H1 (cell line): ENCODE results near the gene CCL5. TPM values are rescaled to one million over a fixed set of nuclear protein-coding genes. Genes with fewer than 3 reads are reported as not detected.

Experiments
- CTCF ChIA-PET: fragments of 300-600 bp; sonication (Branson Sonifier 250); formaldehyde crosslinking; loops from one replicate; lab custom pipeline; 2021; ENCODE audit not compliant: partially characterized antibody; lab: Charles Lee
- POLR2A ChIA-PET: fragments of 300-600 bp; sonication (Branson Sonifier 250); formaldehyde crosslinking; loops from one replicate; lab custom pipeline; 2021; ENCODE audit warnings: inconsistent platforms; ENCODE audit not compliant: partially characterized antibody; lab: Charles Lee
- DNase-seq, 2 experiments: peaks; one replicate each; pipeline versions ENCODE4 v3.0.0 to v3.0.0-alpha.2; 2010 to 2022; ENCODE audit warnings: low spot score in 2 of 2, low read depth in 1 of 2, mixed read lengths in 1 of 2
- FAIRE-seq: peaks from 2 replicates; lab custom pipeline; 2011; peaks lifted over from hg19 to GRCh38; lab: Jason Lieb, UNC
- H2AFZ ChIP-seq: 2 replicates; pipeline ENCODE4 v1.8.1; 2012; ENCODE audit warnings: low read length, inconsistent platforms
- H2AK5ac ChIP-seq: 2 replicates; pipeline ENCODE4 v1.6.1; 2013; ENCODE audit warnings: low read depth, low read length
- H2BK120ac ChIP-seq: replicated peaks from 2 replicates; pipeline ENCODE3; 2013; ENCODE audit warnings: low read depth, low read length, inconsistent platforms
- H2BK12ac ChIP-seq: 2 replicates; pipeline ENCODE4 v1.6.1; 2013; ENCODE audit warnings: low read depth, low read length
- H2BK15ac ChIP-seq: 2 replicates; pipeline ENCODE4 v1.6.1; 2013; ENCODE audit warnings: low read length
- H2BK20ac ChIP-seq: 2 replicates; pipeline ENCODE4 v1.6.1; 2013; ENCODE audit warnings: low read length
- H2BK5ac ChIP-seq: 2 replicates; pipeline ENCODE4 v1.6.1; 2013; ENCODE audit warnings: low read depth, low read length
- H3K14ac ChIP-seq: 2 replicates; pipeline ENCODE4 v1.6.1; 2013; ENCODE audit warnings: inconsistent platforms; ENCODE audit not compliant: insufficient read length
- H3K18ac ChIP-seq: 2 replicates; pipeline ENCODE4 v1.6.1; 2013; ENCODE audit warnings: low read length; ENCODE audit errors: extremely low read depth
- H3K23ac ChIP-seq: 2 replicates; pipeline ENCODE4 v1.6.1; 2013; ENCODE audit warnings: inconsistent platforms; ENCODE audit not compliant: insufficient read length
- H3K23me2 ChIP-seq: 2 replicates; pipeline ENCODE4 v1.6.1; 2013; ENCODE audit warnings: low read depth, low read length
- H3K27ac ChIP-seq: 2 replicates; pipeline ENCODE4 v1.6.1; 2011; ENCODE audit warnings: low read depth, low read length, inconsistent platforms
- H3K27me3 ChIP-seq, 4 experiments: replicated peaks in 1 of 4; 1 replicate in 1 of 4; 2 replicates in 3 of 4; pipeline versions ENCODE4 v1.6.1 to v1.8.1; 2011 to 2013; ENCODE audit warnings: low read length in 3 of 4, mild to moderate bottlenecking in 3 of 4, inconsistent platforms in 2 of 4, mixed read lengths in 2 of 4, moderate library complexity in 1 of 4; ENCODE audit not compliant: control insufficient read depth in 3 of 4, insufficient read depth in 3 of 4; ENCODE audit errors: extremely low read depth in 1 of 4
- H3K36me3 ChIP-seq, 4 experiments: 2 replicates each; pipeline versions ENCODE4 v1.6.1 to v1.8.1; 2011 to 2013; ENCODE audit warnings: mild to moderate bottlenecking in 4 of 4, low read length in 3 of 4, moderate library complexity in 2 of 4, control low read depth in 1 of 4, inconsistent platforms in 1 of 4; ENCODE audit not compliant: insufficient read depth in 4 of 4, control insufficient read depth in 2 of 4
- H3K4ac ChIP-seq: replicated peaks from 2 replicates; pipeline ENCODE3; 2013; ENCODE audit warnings: low read length, low read depth, mixed read lengths, inconsistent platforms; ENCODE audit not compliant: insufficient read length
- H3K4me1 ChIP-seq, 4 experiments: replicated peaks in 1 of 4; 1 replicate in 1 of 4; 2 replicates in 3 of 4; pipeline versions ENCODE4 v1.6.1 to v1.8.1; 2011 to 2013; ENCODE audit warnings: low read length in 3 of 4, inconsistent platforms in 2 of 4, mixed read lengths in 1 of 4; ENCODE audit not compliant: insufficient read depth in 4 of 4, control insufficient read depth in 3 of 4
- H3K4me2 ChIP-seq, 2 experiments: 2 replicates each; pipeline versions ENCODE4 v1.6.1 to v1.8.1; 2011 to 2013; ENCODE audit warnings: low read depth in 2 of 2, low read length in 2 of 2, control low read depth in 1 of 2, inconsistent platforms in 1 of 2, mild to moderate bottlenecking in 1 of 2; ENCODE audit not compliant: insufficient read depth in 1 of 2
- H3K4me3 ChIP-seq, 4 experiments: fragments of 200-600, 300-600 bp in 1 of 4; sonication (generic), shearing (Covaris generic), sonication (Bioruptor Twin) in 1 of 4; 2 replicates each; pipeline versions ENCODE4 v1.5.1 to v1.8.1; 2011 to 2016; ENCODE audit warnings: low read length in 4 of 4, low read depth in 3 of 4, control low read depth in 2 of 4, inconsistent platforms in 2 of 4, mild to moderate bottlenecking in 2 of 4, mixed read lengths in 1 of 4, moderate library complexity in 1 of 4; ENCODE audit not compliant: insufficient read depth in 2 of 4; ENCODE audit errors: extremely low read depth in 1 of 4
- H3K56ac ChIP-seq: replicated peaks from 2 replicates; pipeline ENCODE3; 2013; ENCODE audit warnings: low read depth, mild to moderate bottlenecking, mixed read lengths, low read length, inconsistent platforms; ENCODE audit not compliant: insufficient read length
- H3K79me1 ChIP-seq: 2 replicates; pipeline ENCODE4 v1.6.1; 2013; ENCODE audit warnings: low read depth, low read length, control low read depth
- H3K79me2 ChIP-seq, 2 experiments: 2 replicates each; pipeline versions ENCODE4 v1.6.1 to v1.8.1; 2012 to 2013; ENCODE audit warnings: low read length in 2 of 2, mild to moderate bottlenecking in 2 of 2, inconsistent platforms in 1 of 2; ENCODE audit not compliant: insufficient read depth in 2 of 2, control insufficient read depth in 1 of 2
- H3K9ac ChIP-seq, 4 experiments: replicated peaks in 1 of 4; 1 replicate in 1 of 4; 2 replicates in 3 of 4; pipeline versions ENCODE4 v1.6.1 to v1.8.1; 2011 to 2013; ENCODE audit warnings: low read depth in 3 of 4, low read length in 3 of 4, control low read depth in 2 of 4, mild to moderate bottlenecking in 2 of 4, moderate library complexity in 2 of 4, inconsistent platforms in 1 of 4; ENCODE audit errors: extremely low read depth in 1 of 4
- H3K9me3 ChIP-seq, 2 experiments: 2 replicates each; pipeline versions ENCODE4 v1.6.1 to v1.8.1; 2012 to 2013; ENCODE audit warnings: mild to moderate bottlenecking in 2 of 2, moderate library complexity in 2 of 2, control low read depth in 1 of 2, inconsistent platforms in 1 of 2, low read depth in 1 of 2, low read length in 1 of 2, mixed read lengths in 1 of 2; ENCODE audit not compliant: insufficient read depth in 2 of 2
- H4K20me1 ChIP-seq, 2 experiments: replicated peaks in 1 of 2; 2 replicates each; pipeline versions ENCODE3 to v1.8.1; 2011 to 2013; ENCODE audit warnings: inconsistent platforms in 2 of 2, low read length in 2 of 2, mild to moderate bottlenecking in 1 of 2; ENCODE audit not compliant: insufficient read depth in 2 of 2, control insufficient read depth in 1 of 2
- H4K5ac ChIP-seq: 2 replicates; pipeline ENCODE4 v1.6.1; 2013; ENCODE audit warnings: low read length, low read depth, mixed read lengths, inconsistent platforms; ENCODE audit not compliant: insufficient read length
- H4K8ac ChIP-seq: 2 replicates; pipeline ENCODE4 v1.8.0; 2013; ENCODE audit warnings: mild to moderate bottlenecking, moderate library complexity, low read length, inconsistent platforms; ENCODE audit not compliant: insufficient read depth; ENCODE audit errors: extremely low read depth
- H4K91ac ChIP-seq: replicated peaks from 2 replicates; pipeline ENCODE3; 2013; ENCODE audit warnings: low read length, mixed read lengths, inconsistent platforms; ENCODE audit not compliant: insufficient read length
- CBX8 ChIP-seq: fragments of 300-800, 300-1000 bp; sonication (generic); IDR thresholded peaks from 2 replicates; pipeline ENCODE4 v1.7.1; 2016; ENCODE audit warnings: low read depth, low read length, borderline replicate concordance
- CHD2 ChIP-seq: IDR thresholded peaks from 2 replicates; pipeline ENCODE4 v1.6.1; 2012; ENCODE audit warnings: low read length, improper control_type of control experiment
- CTCF ChIP-seq, 3 experiments: IDR thresholded peaks; 1 replicate in 2 of 3; 2 replicates in 1 of 3; pipeline versions ENCODE4 v1.5.1 to v1.6.1; 2011; ENCODE audit warnings: low read length in 3 of 3, mild to moderate bottlenecking in 3 of 3, inconsistent platforms in 2 of 3, low read depth in 1 of 3, moderate library complexity in 1 of 3; ENCODE audit not compliant: insufficient read depth in 1 of 3; ENCODE audit errors: control extremely low read depth in 1 of 3
- E2F6 ChIP-seq: IDR thresholded peaks from 2 replicates; pipeline ENCODE4 v1.6.1; 2012; ENCODE audit warnings: inconsistent platforms
- GTF2F1 ChIP-seq: IDR thresholded peaks from 2 replicates; pipeline ENCODE4 v1.6.1; 2012; ENCODE audit warnings: low read depth, low read length, improper control_type of control experiment, borderline replicate concordance
- HDAC2 ChIP-seq, 2 experiments: fragments of 300-600 bp in 1 of 2; sonication (generic) in 1 of 2; IDR thresholded peaks; 2 replicates each; pipeline ENCODE4 v1.6.1; 2011 to 2012; ENCODE audit warnings: low read depth in 2 of 2, low read length in 2 of 2, mild to moderate bottlenecking in 2 of 2, moderate library complexity in 2 of 2, borderline replicate concordance in 1 of 2, inconsistent platforms in 1 of 2
- KDM1A ChIP-seq: fragments of 200-600, 300-600 bp; sonication (generic); IDR thresholded peaks from 2 replicates; pipeline ENCODE4 v1.7.1; 2016; ENCODE audit warnings: mild to moderate bottlenecking, low read length, borderline replicate concordance
- KDM5A ChIP-seq: fragments of 200-600 bp; IDR thresholded peaks from 2 replicates; pipeline ENCODE4 v1.7.1; 2012; ENCODE audit warnings: mild to moderate bottlenecking, low read length, inconsistent platforms, mixed read lengths
- RFX5 ChIP-seq: IDR thresholded peaks from 2 replicates; pipeline ENCODE4 v1.6.1; 2011; ENCODE audit warnings: low read depth, low read length, improper control_type of control experiment, borderline replicate concordance
- SRF ChIP-seq: IDR thresholded peaks from 2 replicates; pipeline ENCODE4 v1.6.1; 2011; ENCODE audit warnings: mild to moderate bottlenecking, low read depth, low read length, moderate library complexity
- TCF12 ChIP-seq: IDR thresholded peaks from 2 replicates; pipeline ENCODE4 v1.6.1; 2011; ENCODE audit warnings: low read depth, mild to moderate bottlenecking, low read length
- WGBS, 2 experiments: shearing (Covaris generic) in 1 of 2; methylation state at CpG; one replicate each; pipeline versions ENCODE4 v1.1.6 to v1.1.7; 2013 to 2015; ENCODE audit warnings: low lambda C conversion rate in 2 of 2, mixed read lengths in 2 of 2, inconsistent platforms in 1 of 2, low coverage in 1 of 2, missing lambda C conversion rate in 1 of 2; ENCODE audit not compliant: insufficient replicate concordance in 2 of 2, insufficient coverage in 1 of 2, insufficient read length in 1 of 2; ENCODE audit errors: extremely low coverage in 1 of 2, missing lambda C conversion rate in 1 of 2; 5-methylcytosine and 5-hydroxymethylcytosine counted together
- polyA plus RNA-seq, 7 experiments: library from polyadenylated mRNA; depleted of rRNA in 3 of 7; stranded (reverse) in 5 of 7; unstranded in 2 of 7; fragments of >200 nt in 5 of 7; fragments of 200-250 nt in 2 of 7; gene quantifications; 1 replicate in 5 of 7; 2 replicates in 1 of 7; 4 replicates in 1 of 7; pipeline versions ENCODE4 v1.2.1 to v1.2.3, GENCODE V29; 2011 to 2013; ENCODE audit warnings: missing spikeins in 2 of 7, mixed read lengths in 2 of 7
- total RNA-seq: library from RNA; stranded (reverse); fragmentation: NEBNext Ultra II Directional; extraction: Animal tissue kit (Norgen Biotek cat#: 25700); gene quantifications from 2 replicates; pipeline ENCODE4 v1.2.1, GENCODE V29; 2021

Gene CCL5
- total and polyA plus RNA-seq, 2 of the 8 experiments (the other 6 are each of a cell fraction or from before 2014, with no cell fraction given): not detected

GRCh38 chr17:35844547-35844946, 35.6 kb downstream of the CCL5 start:
- Histone ChIP-seq H3K23me2 (no peaks in the 10 kb centered on the region), H2BK15ac (no peak overlapping the region), H2AK5ac (no peak overlapping the region), H3K9me3 (no peaks in the 10 kb centered on the region), H3K4me3 (no peak overlapping the region), H3K4ac (no peak overlapping the region), H3K36me3 (peaks cover 37 to 90% (median 66%) of the 10 kb centered on the region in 4 experiments), H2BK5ac (no peak overlapping the region), H4K8ac (peak overlapping the region; percentile 41; the same call in 1 of the 2 replicates), H4K20me1 (peaks cover 3 to 6% of the 10 kb centered on the region in 2 experiments), H3K23ac (no peak overlapping the region), H3K4me1 (no peaks in the 10 kb centered on the region), H3K27ac (no peak overlapping the region), H2BK120ac (no peak overlapping the region), H3K56ac (no peak overlapping the region), H2AFZ (no peak overlapping the region), H3K4me2 (no peak overlapping the region), H4K91ac (no peak overlapping the region), H3K79me2 (no peaks in the 10 kb centered on the region), H3K18ac (no peak overlapping the region), H2BK20ac (no peak overlapping the region), H2BK12ac (no peak overlapping the region), H3K9ac (no peak overlapping the region), H4K5ac (no peak overlapping the region), H3K14ac (no peak overlapping the region), H3K79me1 (no peaks in the 10 kb centered on the region), H3K27me3 (no peaks in the 10 kb centered on the region; a peak in 1 of 7 replicates)
- DNase-seq (no peak), FAIRE-seq (no peak)
- 93 to 100% methylated on average over 3 to 19 of the region's 19 CpGs for WGBS, 2 experiments
- ChIA-PET POLR2A (interaction anchor here (1.4 kb wide), 1 partner anchor 12 kb away, joined by 3 read pairs; no protein-coding TSS in a partner anchor), CTCF (no interaction called here)
- TF ChIP-seq TCF12 (no peak), KDM1A (no peak), KDM5A (no peak), HDAC2 (IDR thresholded peaks at IDR 0.05; ENCODE audit: borderline replicate concordance in 1 of 2, low read depth in 2 of 2, low read length in 2 of 2) (no peak), RFX5 (no peak), E2F6 (no peak), CTCF (IDR thresholded peaks at IDR 0.05; ENCODE audit: control extremely low read depth in 1 of 3, insufficient read depth in 1 of 3, low read depth in 1 of 3, low read length in 3 of 3) (no peak), SRF (no peak), GTF2F1 (no peak), CBX8 (no peak), CHD2 (no peak)
